Psoas muscle (tissue), 8 donors: ENCODE data around the gene ACR. TPM values are rescaled to one million over a fixed set of nuclear protein-coding genes. Genes with fewer than 3 reads are reported as not detected.

Experiments used
- ATAC-seq, 4 donors: fragments of 200-7000 bp; cut with Tn5 transposase; one replicate each; pipeline ENCODE4 v1.9.1; 2020; ENCODE audit warnings: moderate library complexity in 3 of 4, mild to moderate bottlenecking in 2 of 4
- DNase-seq, 2 donors: peaks; one replicate each; pipeline ENCODE4 v3.0.0-alpha.2; 2020
- H3K27ac ChIP-seq: fragments of 200-600 bp; one replicate; pipeline ENCODE4 v1.8.0; 2022
- H3K27me3 ChIP-seq, 3 donors: fragments of 200-600 bp in 1 of 3; one replicate each; pipeline versions ENCODE4 v1.6.1 to v1.8.0; 2013 to 2022; ENCODE audit warnings: low read length in 2 of 3, mild to moderate bottlenecking in 2 of 3, moderate library complexity in 1 of 3; ENCODE audit not compliant: insufficient read depth in 3 of 3
- H3K36me3 ChIP-seq, 2 donors: fragments of 200-600 bp in 1 of 2; one replicate each; pipeline versions ENCODE4 v1.6.1 to v1.8.0; 2013 to 2022; ENCODE audit warnings: low read depth in 1 of 2, mild to moderate bottlenecking in 1 of 2, moderate library complexity in 1 of 2; ENCODE audit not compliant: insufficient read depth in 1 of 2
- H3K4me1 ChIP-seq: fragments of 200-600 bp; one replicate; pipeline ENCODE4 v1.8.0; 2022
- H3K4me3 ChIP-seq: fragments of 200-600 bp; one replicate; pipeline ENCODE4 v1.8.0; 2022; ENCODE audit warnings: mild to moderate bottlenecking
- H3K9me3 ChIP-seq: fragments of 200-600 bp; one replicate; pipeline ENCODE4 v1.8.0; 2022
- WGBS, 3 donors: extraction: QIAGEN DNeasy Blood & Tissue Kit; methylation state at CpG; one replicate each; pipeline versions ENCODE4 v1.1.6 to v1.1.7; 2013; 5-methylcytosine and 5-hydroxymethylcytosine counted together
- intact Hi-C, 2 donors: fragments of 100-400 bp; cut with DNase I; formaldehyde crosslinking; loops; one replicate each; pipeline versions ENCODE4 v1.11.0 to v1.14.2; 2022
- polyA plus RNA-seq, 3 donors: library from polyadenylated mRNA; stranded (reverse); fragments of 200-250 nt; gene quantifications; one replicate each; pipeline ENCODE4 v1.2.3, GENCODE V29; 2013
- total RNA-seq, 4 donors: library from RNA; stranded (reverse); fragmentation: NEBNext Ultra II Directional in 2 of 4; extraction: Animal tissue kit (Norgen Biotek cat#: 25700) in 2 of 4; gene quantifications; one replicate each; pipeline versions ENCODE4 v1.2.1 to v1.2.4, GENCODE V29; 2021 to 2023
- TF ChIP-seq, protein P1 (sequence below): fragments of 200-600 bp; IDR thresholded peaks from one replicate; pipeline ENCODE4 v1.8.0; 2022; ENCODE audit warnings: antibody characterized with exemption
- donor health status: healthy with polysubstance abuse.
- donor health status: DM: no; HTN: no; CAD: no; lungs with moderate emphysema.
- donor health status: Bipolar disorder and iron deficiency.
- donor health status: healthy.
- donor health status: DM: yes; HTN: yes; CAD: no.
- donor health status: DM: no; HTN: no; CAD: no.
- donor health status: DM: no; HTN: no; CAD: no.
- donor health status: DM: yes; HTN: yes; CAD: no.

The ACR gene
- total and polyA plus RNA-seq, 7 donors = 0.10 to 0.82 (median 0.26) TPM; not detected in 2

DNA sequence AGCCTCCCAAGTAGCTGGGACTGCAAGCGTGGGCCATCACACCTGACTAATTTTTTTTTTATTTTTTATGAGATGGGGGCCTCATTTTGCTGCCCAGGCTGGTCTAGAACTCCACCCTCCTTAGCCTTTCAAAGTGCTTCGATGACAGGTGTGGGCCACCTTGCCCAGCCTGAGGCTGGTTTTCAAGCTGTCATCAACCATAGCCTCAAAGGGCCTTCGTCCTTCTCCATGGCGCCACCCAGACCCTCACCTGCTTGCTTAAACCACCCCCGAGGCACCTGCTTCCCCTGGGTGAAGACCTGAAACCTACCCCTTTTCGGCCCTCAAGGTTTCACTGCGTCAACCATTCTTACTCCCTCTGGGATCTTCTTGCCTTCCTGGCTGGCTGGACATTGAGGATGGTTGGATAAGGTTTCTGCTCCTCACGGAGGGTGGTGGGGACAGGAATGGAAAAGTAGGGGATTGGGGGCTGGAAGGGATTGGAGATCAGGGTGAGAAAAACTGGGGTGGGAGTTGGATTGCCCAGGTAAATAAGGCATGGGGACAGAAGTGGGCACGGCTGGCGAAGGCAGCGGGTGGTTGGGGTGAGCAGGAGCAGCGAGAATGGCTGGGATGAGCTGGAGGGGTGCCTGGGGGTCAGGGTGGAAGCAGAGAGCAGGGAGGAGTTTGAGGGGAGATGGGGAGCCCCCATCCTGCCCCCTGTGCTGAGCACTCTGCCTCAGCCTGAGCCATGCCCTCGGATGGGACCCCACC, 2.8 kb upstream of the ACR start:
- Histone ChIP-seq H3K27me3 (peaks cover 0 to 32% (median 2%) of the 10 kb centered on the region in 3 donors), H3K9me3 (no peaks in the 10 kb centered on the region), H3K4me3 (no peak overlapping the region), H3K27ac (no peak overlapping the region), H3K36me3 (no peaks in the 10 kb centered on the region), H3K4me1 (no peaks in the 10 kb centered on the region)
- no peak for ATAC-seq
- peak in 1 of 2 donors; percentile 20 for DNase-seq
- intact Hi-C loops = no loop called here
- WGBS, 3 donors = 88 to 91% (median 88%) methylated on average over 11 to 13 of the region's 13 CpGs
- TF ChIP-seq, protein P1, sequence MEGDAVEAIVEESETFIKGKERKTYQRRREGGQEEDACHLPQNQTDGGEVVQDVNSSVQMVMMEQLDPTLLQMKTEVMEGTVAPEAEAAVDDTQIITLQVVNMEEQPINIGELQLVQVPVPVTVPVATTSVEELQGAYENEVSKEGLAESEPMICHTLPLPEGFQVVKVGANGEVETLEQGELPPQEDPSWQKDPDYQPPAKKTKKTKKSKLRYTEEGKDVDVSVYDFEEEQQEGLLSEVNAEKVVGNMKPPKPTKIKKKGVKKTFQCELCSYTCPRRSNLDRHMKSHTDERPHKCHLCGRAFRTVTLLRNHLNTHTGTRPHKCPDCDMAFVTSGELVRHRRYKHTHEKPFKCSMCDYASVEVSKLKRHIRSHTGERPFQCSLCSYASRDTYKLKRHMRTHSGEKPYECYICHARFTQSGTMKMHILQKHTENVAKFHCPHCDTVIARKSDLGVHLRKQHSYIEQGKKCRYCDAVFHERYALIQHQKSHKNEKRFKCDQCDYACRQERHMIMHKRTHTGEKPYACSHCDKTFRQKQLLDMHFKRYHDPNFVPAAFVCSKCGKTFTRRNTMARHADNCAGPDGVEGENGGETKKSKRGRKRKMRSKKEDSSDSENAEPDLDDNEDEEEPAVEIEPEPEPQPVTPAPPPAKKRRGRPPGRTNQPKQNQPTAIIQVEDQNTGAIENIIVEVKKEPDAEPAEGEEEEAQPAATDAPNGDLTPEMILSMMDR = no peak

DNA sequence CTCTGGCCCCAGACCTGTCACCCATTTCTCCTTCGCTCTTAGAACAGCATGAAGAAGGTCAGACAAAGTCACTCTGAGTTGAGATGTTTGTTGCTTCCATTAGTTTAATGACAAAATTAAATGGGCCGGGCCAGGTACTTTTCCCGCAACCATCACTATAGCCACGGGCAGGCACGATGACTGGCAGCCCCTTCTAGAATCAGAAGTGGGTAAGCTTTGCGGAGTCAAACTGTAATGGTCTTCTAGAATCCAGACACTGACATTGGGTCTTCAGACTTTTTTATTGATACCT, 2.3 kb upstream of the ACR start:
- H3K27ac ChIP-seq = no peak overlapping the region
- H3K4me1 ChIP-seq = no peaks in the 10 kb centered on the region
- DNase-seq (peak in 1 of 2 donors; percentile 4), ATAC-seq (no peak)
- peaks cover 0 to 32% (median 2%) of the 10 kb centered on the region in 3 donors for H3K27me3 ChIP-seq
- no peak overlapping the region for H3K4me3 ChIP-seq
- intact Hi-C loops = no loop called here
- H3K9me3 ChIP-seq = no peaks in the 10 kb centered on the region
- TF ChIP-seq, protein P1 = no peak
- no peaks in the 10 kb centered on the region for H3K36me3 ChIP-seq
- 76 to 80% (median 76%) methylated on average over 6 of the region's 6 CpGs for WGBS, 3 donors

DNA sequence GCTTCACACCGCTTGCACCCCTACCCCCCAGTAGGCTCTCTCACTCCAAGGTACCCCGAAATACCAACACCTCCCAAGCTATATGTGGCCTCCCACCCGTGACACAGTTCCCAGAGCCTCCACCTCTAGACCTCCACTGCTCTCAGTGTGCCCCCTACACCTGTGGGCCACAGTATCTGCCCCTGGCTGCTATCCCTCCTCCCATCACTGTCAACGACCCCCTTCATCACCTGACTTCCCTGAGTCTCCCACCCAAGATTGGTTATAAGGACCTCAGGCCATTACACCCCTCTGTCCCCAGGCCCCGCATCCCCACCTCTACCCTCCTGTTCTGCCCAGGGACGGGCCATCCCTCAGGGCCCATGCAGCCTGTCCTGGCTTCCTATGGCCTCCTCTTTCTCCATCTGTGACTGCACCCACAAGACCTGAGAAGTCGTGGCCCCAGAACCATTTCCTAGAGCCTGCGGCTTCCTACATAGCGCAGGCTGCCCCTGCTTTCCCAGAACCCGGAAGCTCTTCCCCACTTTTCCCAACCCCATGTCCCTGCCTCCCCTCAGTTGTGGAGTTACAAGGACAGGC, 734 bp downstream of the ACR start:
- 82 to 88% (median 85%) methylated on average over 10 of the region's 10 CpGs for WGBS, 3 donors

DNA sequence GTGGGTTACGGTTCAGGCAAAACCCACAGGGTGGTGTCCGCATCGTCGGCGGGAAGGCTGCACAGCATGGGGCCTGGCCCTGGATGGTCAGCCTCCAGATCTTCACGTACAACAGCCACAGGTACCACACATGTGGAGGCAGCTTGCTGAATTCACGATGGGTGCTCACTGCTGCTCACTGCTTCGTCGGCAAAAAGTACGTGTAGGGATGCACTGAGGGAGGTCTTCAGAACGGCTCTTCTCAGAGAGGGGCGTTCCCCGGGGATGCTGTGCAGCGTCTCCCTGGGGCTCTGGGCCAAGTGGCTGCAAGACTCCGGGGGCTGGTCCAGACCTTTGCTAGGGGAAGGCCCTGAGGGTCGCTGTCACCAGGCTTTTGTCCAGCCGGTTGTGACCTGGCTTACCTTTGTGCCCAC, 1.3 kb downstream of the ACR start:
- H3K27ac ChIP-seq = no peak overlapping the region
- peaks cover 0 to 15% (median 2%) of the 10 kb centered on the region in 3 donors for H3K27me3 ChIP-seq
- WGBS, 3 donors = 72 to 80% (median 73%) methylated on average over 17 of the region's 17 CpGs
- no peaks in the 10 kb centered on the region for H3K36me3 ChIP-seq
- ATAC-seq = no peak
- H3K4me1 ChIP-seq = no peaks in the 10 kb centered on the region
- no peaks in the 10 kb centered on the region for H3K9me3 ChIP-seq
- TF ChIP-seq, protein P1 = no peak
- DNase-seq = peak in 1 of 2 donors; percentile 39
- no peak overlapping the region for H3K4me3 ChIP-seq
- intact Hi-C loops = no loop called here

More for the DNA sequence above, 734 bp downstream of the ACR start:
- Histone ChIP-seq H3K4me3 (no peak overlapping the region), H3K27ac (no peak overlapping the region), H3K27me3 (peaks cover 0 to 19% (median 2%) of the 10 kb centered on the region in 3 donors), H3K36me3 (no peaks in the 10 kb centered on the region), H3K9me3 (no peaks in the 10 kb centered on the region), H3K4me1 (no peaks in the 10 kb centered on the region)
- ATAC-seq (peak in 1 of 4 donors; percentile 13), DNase-seq (peak in 1 of 2 donors; percentile 36)
- intact Hi-C loops = no loop called here
- TF ChIP-seq, protein P1 = no peak
